HG03457 (cell line): ENCODE measurements around the gene RSRC1.
"Not testable (repeated sequence)": the region's sequence is repeated elsewhere in the genome, so short reads cannot be mapped to it uniquely, and the experiment has no call there.

ENCODE experiments used
- ATAC-seq: cut with Tn5 transposase; IDR thresholded peaks from one replicate; pipeline ENCODE4 v1.9.1; 2021; ENCODE audit warnings: moderate number of reproducible peaks; ENCODE audit not compliant: unreplicated experiment

The RSRC1 gene

GRCh38 chr3:158453865-158454264, 344.0 kb downstream of the RSRC1 start:
- no peak for ATAC-seq

DNA sequence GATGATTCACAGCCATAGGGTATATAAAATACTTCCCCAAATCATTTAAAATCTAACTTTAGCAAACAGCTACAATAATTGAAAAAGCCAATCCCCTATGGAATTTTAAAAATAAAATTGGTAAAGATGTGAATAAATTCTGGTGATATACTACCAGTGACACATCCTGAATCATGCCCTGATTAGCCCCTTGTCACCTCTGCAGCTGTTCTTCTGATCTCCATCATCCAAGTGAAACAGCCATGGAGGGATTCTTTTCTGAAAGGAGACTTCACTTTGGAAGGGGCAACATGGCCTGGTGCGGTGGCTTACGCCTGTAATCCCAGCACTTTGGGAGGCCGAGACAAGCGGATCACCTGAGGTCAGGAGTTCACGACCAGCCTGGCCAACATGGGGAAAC, 345.5 kb downstream of the RSRC1 start:
- ATAC-seq: no peak

DNA sequence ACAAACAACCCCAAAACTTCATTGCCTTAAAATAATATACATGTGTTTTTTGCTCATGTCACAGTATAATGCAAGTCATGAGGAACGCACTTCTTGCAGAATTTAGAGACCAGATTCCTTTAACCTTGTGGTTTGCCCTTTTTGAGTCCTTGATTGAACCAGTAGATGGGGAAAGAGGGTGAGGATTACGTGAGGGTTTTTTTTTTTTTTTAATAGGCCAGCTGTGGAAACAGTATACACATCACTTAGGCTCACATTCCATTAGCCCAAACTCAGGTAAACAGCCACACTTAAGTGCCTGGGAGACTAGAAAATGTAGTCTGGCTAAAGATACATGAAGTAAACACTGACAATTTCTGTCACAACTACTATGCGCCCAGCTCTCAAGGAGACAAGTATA, 346.2 kb downstream of the RSRC1 start:
- ATAC-seq: no peak

DNA sequence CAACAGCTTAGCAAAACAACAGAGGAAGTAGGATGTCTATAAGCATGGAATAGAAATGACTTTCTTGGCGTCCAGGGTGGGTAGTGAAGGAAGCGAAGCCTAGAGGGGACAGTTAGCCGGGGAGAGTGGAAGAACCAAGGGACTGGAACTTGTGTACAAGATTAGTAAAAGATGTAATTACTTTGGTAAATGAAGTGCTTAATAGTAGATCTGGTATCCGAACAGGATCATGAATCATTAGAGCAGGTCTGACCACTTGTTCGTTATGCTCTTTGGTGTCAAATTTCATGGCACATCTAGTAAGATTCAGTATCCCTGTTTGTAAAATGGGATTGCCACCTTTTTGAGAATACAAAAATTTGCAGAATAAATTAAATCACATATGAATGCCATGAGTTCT, 348.6 kb downstream of the RSRC1 start:
- ATAC-seq: no peak

DNA sequence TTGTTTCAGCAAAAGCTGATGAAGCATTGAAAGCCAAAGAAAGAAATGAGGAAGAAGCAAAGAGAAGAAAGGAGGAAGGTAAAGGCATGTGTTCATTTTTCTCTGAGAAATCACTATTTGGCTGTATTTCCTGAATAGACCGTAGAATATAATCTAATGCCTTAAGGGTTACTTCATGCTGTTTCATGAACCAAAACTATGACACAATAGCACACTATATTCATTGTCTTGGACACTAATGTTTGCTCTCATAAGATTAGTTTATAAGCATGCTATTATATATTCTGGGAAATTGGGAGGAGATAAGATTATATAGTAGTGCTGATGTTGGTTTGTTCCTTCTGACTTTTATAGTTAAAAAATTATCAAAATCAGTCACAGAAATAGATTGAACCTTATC, 351.0 kb downstream of the RSRC1 start:
- ATAC-seq: no peak

DNA sequence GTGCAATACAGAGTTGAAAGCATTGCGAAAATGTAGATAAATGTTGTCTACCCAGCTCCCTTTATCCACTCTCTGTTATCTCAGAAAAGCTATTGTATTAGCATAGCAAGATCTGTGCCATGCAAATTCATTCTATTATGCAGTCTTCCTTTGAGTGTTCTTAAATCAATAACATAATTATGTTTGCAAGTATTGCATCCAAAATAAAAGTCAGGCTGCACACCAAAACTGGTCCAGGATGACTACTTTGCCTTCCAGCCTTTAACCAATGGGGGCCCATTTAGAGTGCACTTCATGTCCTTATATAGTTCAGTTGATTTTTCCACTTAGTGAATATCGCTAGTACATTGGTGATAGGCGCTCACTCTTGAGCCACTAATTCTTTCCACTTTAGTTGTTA, 353.7 kb downstream of the RSRC1 start:
- ATAC-seq: no peak

DNA sequence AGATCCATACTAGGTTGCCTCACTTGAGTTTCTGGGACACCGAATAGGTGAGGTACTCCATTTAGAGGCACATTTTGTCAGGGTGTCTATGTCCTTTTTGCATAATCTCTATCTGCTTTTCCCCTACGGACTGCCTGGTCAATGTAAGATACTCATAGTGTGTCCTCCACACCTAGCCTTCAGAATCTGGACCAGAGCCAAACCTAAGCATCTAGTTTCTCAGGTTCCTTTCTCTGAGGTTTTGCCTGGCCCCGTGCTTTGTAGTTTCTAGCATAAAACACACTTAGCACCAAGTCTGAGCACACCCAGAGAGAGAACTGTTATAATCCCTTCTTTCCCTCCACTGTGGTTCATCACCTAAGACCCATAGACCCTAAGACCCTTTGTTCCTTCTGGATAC, 355.2 kb downstream of the RSRC1 start:
- no peak for ATAC-seq

DNA sequence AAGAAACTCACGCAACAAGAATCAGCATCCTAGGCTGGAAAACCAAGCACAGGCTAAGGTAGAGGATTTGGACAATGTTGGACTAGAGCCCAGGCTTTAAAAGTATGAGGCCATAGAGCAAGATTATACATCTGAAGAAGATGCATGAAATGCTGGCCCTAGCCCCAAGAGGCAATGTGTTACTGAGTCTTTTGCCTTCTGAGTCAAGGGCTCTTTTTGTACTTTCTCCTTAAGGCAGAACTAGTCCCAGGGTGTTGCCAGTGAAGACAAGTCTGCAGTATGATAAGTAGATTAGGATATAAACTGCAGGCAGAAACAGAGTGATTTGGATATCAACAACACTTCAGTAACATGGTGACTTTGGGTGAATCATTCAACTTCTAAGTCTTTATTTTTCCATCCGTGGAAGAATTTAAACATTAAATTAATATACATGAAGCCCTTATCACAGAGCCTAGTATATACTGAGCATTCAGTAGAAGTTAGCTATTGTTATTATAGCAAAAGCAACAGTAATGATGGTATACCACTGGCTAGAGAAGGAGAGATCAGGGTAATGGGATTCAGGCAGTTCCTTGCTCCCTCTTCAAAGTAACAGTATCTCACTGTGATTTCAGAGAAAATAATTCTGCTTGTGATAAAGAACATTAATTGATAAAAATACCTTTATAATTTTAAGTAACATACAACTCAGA, 361.2 kb downstream of the RSRC1 start:
- no peak for ATAC-seq

GRCh38 chr3:158471639-158472294, 361.9 kb downstream of the RSRC1 start:
- ATAC-seq: no peak

DNA sequence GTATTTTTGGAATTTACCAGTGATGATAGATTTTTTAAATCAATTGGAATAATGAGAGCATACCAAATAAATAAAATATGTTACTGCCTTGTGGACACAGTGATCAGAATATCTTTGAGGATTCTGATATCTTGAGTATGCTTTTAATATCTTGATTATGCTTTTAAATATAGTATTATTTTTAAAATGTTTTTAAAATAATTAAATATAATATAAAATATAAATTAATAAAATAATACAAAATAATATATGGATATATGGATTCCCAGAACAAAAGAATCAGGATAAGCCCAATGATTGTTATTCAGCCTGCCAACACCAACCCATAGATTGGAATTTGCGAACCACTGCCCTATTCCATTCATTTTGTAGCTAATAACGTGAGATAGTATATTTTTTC, 369.2 kb downstream of the RSRC1 start:
- ATAC-seq: no peak

DNA sequence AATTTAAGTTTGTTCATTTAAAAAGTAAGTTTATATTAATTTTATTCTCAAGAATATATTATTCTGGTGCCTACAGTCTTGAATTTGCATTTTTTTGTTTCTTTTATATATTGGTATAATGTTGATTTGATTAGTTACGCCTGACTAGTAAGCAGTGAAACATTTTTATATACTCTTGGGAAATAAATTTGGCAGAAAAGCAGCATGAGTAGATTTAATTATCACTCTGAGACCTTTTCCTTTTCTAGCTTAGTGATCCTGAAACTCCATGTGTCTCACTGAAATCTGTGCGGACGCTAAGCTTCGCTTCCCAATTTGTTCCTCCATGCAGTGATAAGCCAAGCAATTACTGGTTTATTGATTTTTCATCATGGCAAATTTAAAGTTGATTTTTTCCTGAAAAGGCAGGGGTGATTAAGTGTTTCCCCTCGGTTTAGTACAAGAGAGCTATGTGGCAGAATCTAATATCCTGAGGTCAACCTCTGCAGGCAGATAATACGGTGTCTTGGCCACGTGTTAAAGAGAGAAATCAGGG, 373.9 kb downstream of the RSRC1 start:
- no peak for ATAC-seq

DNA sequence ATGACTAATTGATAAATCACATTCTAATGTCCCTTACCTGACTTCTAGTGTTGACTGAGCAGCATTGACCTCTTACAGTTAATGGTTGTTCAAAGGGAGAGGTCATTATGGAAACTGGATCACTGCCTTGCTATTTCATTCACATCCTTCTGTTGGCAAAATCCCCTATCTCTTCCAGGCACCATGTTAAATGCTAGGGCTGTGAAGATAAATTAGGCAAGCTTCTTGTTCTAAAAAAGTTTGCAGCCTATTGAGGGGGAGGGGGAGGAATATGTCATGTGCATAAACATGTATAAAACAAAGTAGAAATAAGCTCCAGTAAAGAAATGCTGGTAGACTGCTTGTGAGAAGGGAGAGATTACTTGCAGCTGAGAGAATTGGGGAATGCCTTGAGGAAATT, 376.3 kb downstream of the RSRC1 start:
- ATAC-seq: no peak

DNA sequence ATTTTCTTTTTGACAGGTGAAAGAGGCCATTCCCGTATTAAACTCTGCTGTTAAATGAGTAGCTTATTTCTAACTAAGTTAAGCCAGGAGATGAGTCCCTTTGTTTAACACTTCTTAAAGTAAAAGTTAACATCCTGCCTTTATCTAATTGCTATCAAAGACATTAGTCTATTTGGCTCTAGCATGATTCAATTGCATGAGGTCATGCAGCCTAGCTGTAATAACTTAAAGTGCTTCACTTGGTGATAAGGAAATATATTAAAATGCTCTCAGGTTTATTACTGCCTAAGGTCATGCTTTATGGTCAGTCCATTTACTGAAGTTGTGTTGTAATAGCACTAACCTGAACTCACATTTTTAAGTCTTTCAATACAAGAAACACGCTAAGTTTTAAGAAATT, 378.8 kb downstream of the RSRC1 start:
- ATAC-seq: no peak

DNA sequence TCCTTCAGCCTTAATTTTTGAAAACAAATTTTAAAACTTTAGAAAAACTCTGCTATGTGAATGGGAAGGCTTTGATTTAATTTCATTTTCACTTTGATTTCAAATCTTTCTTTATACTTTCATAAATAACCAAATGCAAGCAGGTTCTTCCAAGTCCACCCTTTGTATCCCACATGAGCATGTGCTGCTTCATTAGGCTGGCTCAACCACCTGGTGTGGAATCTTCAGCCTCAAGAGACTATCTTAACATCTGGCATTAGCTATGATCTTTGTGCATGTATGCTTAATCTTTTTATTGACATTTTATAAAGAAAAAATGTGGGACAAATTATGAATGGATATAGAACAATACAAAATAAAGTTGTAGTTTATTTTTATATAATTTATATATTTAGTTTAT, 379.3 kb downstream of the RSRC1 start:
- ATAC-seq: no peak

- no peak for ATAC-seq
These were observed 382.1 kb downstream of the RSRC1 start for GRCh38 chr3:158491968-158492367.

DNA sequence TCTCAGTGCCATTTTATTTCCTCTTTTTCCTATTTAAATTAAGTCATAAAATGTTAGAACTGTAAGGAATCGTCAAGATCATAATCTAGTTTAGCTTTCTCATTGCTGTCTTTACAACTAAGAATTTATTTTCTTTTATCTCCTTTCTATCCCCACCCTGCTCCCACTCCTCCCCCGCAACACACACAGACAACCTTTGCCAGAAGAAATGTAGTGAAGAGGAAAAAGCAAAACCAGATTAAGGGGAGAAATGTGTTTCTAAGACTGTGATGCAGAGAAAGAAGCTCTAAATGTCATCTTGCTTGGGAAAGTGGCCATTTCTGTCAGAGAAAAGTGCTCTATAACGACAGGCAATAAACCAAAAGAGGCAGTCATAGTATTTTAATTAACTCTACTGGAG, 382.8 kb downstream of the RSRC1 start:
- no peak for ATAC-seq

GRCh38 chr3:158493931-158494330, 384.0 kb downstream of the RSRC1 start:
- no peak for ATAC-seq

- ATAC-seq: no peak
These were observed 384.8 kb downstream of the RSRC1 start for GRCh38 chr3:158494673-158495072.

- ATAC-seq: not testable (repeated sequence)
These were observed 385.6 kb downstream of the RSRC1 start for GRCh38 chr3:158495398-158495902.

DNA sequence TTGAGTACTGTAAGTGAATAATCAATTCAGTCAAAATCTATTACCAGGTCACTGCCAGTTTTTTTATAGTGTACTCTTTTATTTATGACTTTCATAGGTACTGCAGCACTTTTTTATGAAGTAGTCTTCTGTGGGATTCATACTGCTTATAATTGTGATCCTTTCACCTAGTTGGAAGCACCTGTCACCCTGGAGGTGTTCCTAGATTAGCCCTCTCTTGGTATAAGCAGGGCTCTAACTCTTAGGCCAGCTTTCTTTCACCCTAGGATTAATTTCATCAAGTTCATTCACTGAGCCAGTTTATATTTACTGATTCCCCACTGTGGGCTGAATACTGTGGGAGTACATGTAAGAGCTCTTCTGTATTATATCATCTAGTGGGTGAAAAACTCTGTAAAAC, 395.2 kb downstream of the RSRC1 start:
- ATAC-seq: no peak

GRCh38 chr3:158506456-158506855, 396.6 kb downstream of the RSRC1 start:
- ATAC-seq: no peak

DNA sequence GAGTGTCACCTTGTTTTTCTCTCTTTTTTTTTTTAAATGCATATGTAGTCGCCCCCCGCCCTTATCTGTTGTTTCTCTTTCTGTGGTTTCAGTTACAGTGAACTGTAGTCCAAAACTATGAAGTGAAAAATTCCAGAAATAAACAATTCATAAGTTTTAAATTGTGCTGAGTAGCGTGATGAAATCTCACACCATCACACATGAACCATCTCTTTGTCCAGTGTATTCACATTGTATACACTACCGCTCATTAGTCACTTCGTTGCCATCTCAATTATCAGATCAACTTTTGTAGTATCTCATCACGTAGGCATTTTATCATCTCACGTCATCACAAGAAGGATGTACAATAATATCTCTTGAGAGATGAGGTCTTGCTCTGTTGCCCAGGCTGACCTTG, 398.6 kb downstream of the RSRC1 start:
- ATAC-seq: no peak
